Breast epithelium (tissue), 3 donors: ENCODE results near the gene GPR137C.

ENCODE experiments used
- POLR2A ChIP-seq: fragments of 450-650 bp; IDR thresholded peaks from one replicate; pipeline ENCODE4 v1.6.1; 2016; ENCODE audit warnings: antibody characterized with exemption, mild to moderate bottlenecking, moderate library complexity
- POLR2AphosphoS5 ChIP-seq, 3 donors: sonication (generic); formaldehyde crosslinking; IDR thresholded peaks; one replicate each; pipeline ENCODE4 v1.6.1; 2017; ENCODE audit warnings: antibody characterized with exemption in 3 of 3
- TF ChIP-seq, protein P1 (sequence below), 3 donors: fragments of 450-650 bp; IDR thresholded peaks; one replicate each; pipeline ENCODE4 v1.5.1; 2016 to 2017; ENCODE audit warnings: antibody characterized with exemption in 3 of 3, mild to moderate bottlenecking in 3 of 3, moderate library complexity in 3 of 3

DNA sequence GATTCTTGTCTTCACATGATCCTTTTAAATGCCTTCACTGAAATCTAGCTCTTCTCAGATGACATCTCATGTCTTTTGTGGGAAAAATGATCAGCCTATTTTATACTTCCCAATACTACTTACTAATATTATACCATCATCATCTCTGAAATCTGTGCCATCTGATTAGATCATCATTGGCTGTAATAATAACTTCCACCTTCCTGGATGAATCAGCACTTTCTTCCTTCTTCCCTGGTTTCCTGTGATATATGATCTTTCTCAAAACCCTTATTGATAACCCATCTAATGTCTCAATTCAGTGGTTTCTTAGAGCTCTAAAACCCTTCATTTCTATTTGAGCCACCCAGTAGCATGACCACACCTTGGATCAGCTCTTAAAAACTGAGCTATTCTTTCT, 30.9 kb downstream of the GPR137C start:
- TF ChIP-seq, protein P1, sequence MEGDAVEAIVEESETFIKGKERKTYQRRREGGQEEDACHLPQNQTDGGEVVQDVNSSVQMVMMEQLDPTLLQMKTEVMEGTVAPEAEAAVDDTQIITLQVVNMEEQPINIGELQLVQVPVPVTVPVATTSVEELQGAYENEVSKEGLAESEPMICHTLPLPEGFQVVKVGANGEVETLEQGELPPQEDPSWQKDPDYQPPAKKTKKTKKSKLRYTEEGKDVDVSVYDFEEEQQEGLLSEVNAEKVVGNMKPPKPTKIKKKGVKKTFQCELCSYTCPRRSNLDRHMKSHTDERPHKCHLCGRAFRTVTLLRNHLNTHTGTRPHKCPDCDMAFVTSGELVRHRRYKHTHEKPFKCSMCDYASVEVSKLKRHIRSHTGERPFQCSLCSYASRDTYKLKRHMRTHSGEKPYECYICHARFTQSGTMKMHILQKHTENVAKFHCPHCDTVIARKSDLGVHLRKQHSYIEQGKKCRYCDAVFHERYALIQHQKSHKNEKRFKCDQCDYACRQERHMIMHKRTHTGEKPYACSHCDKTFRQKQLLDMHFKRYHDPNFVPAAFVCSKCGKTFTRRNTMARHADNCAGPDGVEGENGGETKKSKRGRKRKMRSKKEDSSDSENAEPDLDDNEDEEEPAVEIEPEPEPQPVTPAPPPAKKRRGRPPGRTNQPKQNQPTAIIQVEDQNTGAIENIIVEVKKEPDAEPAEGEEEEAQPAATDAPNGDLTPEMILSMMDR (IDR thresholded peaks at IDR 0.05): no peak
- TF ChIP-seq POLR2A: no peak
- TF ChIP-seq POLR2AphosphoS5 (IDR thresholded peaks at IDR 0.05): no peak
